Left renal pelvis (tissue), 4 donors: ENCODE measurements around the gene DDIT4L. TPM values are rescaled to one million over a fixed set of nuclear protein-coding genes. Genes with fewer than 3 reads are reported as not detected.
"Not testable (repeated sequence)": the region's sequence is repeated elsewhere in the genome, so short reads cannot be mapped to it uniquely, and the experiment has no call there.

ENCODE experiments used
- DNase-seq, 4 donors: peaks; one replicate each; pipeline ENCODE4 v3.0.0-alpha.2; 2013; ENCODE audit warnings: low read depth in 4 of 4, low spot score in 3 of 4
- polyA plus RNA-seq, 4 donors: library from polyadenylated mRNA; unstranded; fragments of 120-200 nt; gene quantifications; one replicate each; pipeline ENCODE4 v1.2.1, GENCODE V29; 2013; ENCODE audit not compliant: insufficient read length in 4 of 4

DDIT4L gene
- polyA plus RNA-seq, 4 donors, result 2.1 to 4.1 (median 2.9) TPM

GRCh38 chr4:100166297-100167039, 23.8 kb downstream of the DDIT4L start:
- DNase-seq, result no peak

DNA sequence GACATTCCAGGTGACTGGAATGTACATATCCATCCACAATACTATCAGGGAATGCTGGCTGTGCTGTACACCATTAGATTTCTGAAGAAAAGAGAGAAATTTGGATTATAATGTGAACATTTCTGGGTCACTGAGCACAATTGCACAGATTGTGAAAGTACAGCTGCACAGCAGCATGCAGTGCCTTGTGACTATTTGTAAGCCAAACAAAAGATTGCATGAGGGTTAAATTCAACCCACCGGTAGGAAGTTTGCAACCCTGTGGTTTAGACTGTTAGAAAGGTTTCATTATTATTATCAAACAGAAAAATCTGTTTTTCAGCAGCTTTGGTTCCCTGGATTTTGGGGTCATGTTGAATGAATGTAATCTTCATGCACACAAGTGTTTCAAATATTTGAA, 24.5 kb downstream of the DDIT4L start:
- DNase-seq, result no peak

GRCh38 chr4:100164808-100165760, 25.2 kb downstream of the DDIT4L start:
- no peak for DNase-seq

GRCh38 chr4:100162027-100162685, 28.1 kb downstream of the DDIT4L start:
- DNase-seq, result no peak

DNA sequence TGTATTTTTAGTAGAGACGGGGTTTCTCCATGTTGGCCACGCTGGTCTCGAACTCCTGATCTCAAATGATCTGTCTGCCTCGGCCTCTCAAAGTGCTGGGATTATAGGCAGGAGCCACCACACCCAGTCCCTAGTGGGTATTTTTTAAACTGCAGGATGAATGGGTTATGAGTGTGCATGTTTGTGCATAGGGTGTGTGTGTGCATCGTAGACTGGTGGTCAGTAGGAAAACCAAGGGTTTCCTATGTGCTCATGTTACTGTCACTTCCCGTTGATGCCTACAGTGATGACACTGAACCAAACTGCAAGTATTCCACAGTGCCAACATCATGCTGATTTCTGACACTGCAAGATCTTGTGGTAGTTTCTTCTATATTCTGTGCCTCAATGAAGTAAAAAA, 41.1 kb downstream of the DDIT4L start:
- no peak for DNase-seq

DNA sequence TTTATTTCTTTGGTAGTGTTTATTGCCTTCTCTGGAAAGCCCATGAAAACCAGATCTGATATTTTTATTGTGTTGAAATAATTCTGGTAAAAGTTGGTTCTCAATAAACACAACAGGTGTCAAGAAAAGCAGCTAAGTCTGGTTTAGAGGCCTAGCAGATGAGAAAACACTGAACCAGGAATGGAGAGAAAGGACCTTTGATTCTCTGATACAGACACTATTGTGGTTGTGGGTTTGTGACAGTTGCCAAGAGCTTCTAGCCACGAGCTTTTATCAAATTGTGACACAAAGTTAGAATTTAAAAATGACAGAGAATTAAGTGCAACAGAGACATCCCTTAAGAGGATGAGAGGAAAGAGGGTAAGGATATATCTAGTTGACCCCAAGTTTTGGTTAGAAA, 42.6 kb downstream of the DDIT4L start:
- DNase-seq, result no peak

DNA sequence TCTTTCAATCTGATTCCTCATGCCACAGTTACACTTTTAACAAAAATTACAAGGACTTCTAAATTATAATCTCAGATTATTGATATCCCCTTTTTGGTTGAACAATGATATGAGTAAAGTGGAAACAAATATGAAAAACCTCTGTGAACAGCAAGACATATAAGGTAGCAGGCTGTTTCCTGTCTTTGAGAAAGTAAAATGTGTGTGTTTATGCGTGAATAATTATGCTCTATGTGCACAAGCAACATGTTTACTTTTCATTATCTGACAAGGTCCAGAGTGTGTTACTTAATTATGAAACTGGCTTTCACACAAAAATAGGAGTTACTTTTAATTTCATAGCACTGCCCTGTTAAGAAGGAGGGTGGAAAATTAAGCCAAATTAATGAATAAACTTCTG, 43.1 kb downstream of the DDIT4L start:
- DNase-seq, result no peak

GRCh38 chr4:100146756-100147155, 43.5 kb downstream of the DDIT4L start:
- no peak for DNase-seq

GRCh38 chr4:100137320-100137719, 52.9 kb downstream of the DDIT4L start:
- not testable (repeated sequence) for DNase-seq

Other genes with a start within 250 kb of the DDIT4L start
- 10 to 100 TPM; 33.7 to 45.2 (median 35.4) TPM for gene DNAJB14, start 243.8 kb downstream of the DDIT4L start, polyA plus RNA-seq
- 100 to 1,000 TPM; 258 to 376 (median 369) TPM for gene H2AZ1, start 240.2 kb downstream of the DDIT4L start, polyA plus RNA-seq